T47D (cell line): ENCODE data around the gene VGLL4.

Experiments used
- DNase-seq, 2 experiments: peaks; one replicate each; pipeline versions ENCODE4 v3.0.0 to v3.0.0-alpha.2; 2011 to 2012; ENCODE audit warnings: low read depth in 1 of 2, low spot score in 1 of 2
- JUND ChIP-seq: IDR thresholded peaks from 2 replicates; pipeline ENCODE4 v1.6.1; 2012; ENCODE audit warnings: low read depth
- in situ Hi-C: cut with HindIII; loops from 2 replicates; pipeline ENCODE4 v1.10.0; 2016; ENCODE audit warnings: low sequenced_read_pairs, low pct_unique_long_range_greater_than_20kb

The VGLL4 gene

DNA sequence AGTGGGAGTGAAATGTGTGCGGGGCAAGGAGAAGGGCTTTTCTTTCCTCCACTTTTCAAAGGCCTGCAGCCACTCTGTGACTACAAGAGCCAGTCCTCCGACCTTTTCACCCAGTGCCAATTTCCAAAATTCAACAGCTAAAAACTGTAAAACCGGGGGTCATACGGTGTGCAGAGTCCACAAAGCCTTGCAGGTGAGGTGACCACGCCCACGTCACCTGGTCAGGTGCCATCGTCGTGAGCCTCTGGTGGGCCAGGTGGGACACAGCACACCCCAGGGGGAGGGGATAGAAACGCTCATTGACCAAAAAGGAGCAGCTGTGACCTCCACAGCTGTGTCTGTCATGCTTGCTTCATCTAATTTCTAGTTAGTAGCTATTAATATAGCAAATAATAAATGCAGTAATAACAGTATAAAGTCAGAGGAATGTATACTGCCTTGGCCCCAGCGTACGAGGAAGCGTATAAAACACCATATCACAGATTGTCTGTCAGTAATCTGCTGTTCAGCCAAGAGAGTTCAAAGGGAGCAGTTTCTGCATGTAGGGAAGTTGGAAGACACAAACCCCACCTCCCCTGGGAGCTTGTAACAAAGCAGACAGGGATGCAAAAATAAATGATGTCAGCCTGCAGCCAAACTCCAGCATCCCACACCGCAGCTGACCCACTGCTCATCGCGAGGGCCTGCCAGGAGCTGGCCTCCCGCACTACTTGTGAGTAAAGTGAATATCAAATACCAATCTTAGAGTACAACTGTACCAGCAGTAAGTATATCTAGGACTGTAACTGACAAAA, 86.7 kb downstream of the VGLL4 start:
- in situ Hi-C loops: no loop called here
- DNase-seq: no peak
- TF ChIP-seq JUND: no peak

DNA sequence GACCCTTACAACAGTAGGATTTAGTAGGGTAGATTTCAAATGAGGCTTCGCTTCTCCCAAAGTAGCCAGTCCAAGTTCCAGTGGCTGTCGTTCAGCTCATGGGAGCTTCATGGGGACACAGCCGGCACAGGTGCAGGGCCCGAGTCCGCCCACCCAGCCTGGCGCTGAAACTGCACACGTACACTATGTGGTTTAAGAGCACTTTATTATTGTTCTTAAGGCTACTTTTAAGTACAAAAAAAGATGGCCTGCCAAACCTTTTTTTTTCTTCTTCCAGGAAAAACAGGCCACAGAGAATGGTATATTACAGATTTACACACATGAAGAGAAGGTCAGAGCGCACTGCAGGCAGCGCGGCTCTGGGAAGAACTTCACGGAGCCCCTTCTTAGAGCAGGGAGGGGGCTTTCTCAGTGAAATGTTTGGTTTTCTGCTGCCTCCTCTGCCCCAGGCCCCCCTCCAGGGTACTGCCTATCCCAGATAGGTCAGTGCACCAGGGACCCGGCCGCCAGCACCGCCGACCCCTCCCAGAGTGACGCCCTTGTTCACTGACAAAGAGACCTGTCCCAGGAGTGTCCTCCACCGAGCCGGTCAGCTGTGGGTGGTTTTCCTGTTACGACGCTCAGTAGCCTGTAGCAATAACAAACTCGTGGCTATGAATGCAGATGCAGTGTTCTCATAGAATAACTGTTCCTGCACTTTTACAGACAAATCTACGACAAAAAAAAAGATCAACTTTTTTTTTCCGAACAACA, 87.7 kb downstream of the VGLL4 start:
- no peak for DNase-seq
- TF ChIP-seq JUND: no peak

GRCh38 chr3:11555211-11555782, 88.4 kb downstream of the VGLL4 start:
- DNase-seq: no peak
- in situ Hi-C loops: no loop called here
- no peak for TF ChIP-seq JUND

More for the DNA sequence above, 87.7 kb downstream of the VGLL4 start:
- in situ Hi-C loops: no loop called here

DNA sequence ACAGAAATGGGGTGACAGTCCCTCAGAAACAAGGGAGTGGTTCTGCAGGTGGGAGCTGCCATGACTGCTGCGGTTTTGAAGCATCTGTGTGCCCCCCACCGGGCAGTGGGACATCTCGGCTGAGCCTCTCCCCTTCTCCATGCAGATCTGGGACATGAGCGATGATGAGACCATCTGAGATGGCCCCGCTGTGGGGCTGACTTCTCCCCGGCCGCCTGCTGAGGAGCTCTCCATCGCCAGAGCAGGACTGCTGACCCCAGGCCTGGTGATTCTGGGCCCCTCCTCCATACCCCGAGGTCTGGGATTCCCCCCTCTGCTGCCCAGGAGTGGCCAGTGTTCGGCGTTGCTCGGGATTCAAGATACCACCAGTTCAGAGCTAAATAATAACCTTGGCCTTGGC, 89.0 kb downstream of the VGLL4 start:
- in situ Hi-C loops: no loop called here
- no peak for DNase-seq
- TF ChIP-seq JUND: no peak

- in situ Hi-C loops: no loop called here
- DNase-seq: no peak
- TF ChIP-seq JUND: no peak
These were observed 89.5 kb downstream of the VGLL4 start for GRCh38 chr3:11554236-11554610.

- DNase-seq: peak; percentile 52 to 79
- TF ChIP-seq JUND: no peak
- in situ Hi-C loops: no loop called here
These were observed 90.1 kb downstream of the VGLL4 start for GRCh38 chr3:11553436-11554235.

DNA sequence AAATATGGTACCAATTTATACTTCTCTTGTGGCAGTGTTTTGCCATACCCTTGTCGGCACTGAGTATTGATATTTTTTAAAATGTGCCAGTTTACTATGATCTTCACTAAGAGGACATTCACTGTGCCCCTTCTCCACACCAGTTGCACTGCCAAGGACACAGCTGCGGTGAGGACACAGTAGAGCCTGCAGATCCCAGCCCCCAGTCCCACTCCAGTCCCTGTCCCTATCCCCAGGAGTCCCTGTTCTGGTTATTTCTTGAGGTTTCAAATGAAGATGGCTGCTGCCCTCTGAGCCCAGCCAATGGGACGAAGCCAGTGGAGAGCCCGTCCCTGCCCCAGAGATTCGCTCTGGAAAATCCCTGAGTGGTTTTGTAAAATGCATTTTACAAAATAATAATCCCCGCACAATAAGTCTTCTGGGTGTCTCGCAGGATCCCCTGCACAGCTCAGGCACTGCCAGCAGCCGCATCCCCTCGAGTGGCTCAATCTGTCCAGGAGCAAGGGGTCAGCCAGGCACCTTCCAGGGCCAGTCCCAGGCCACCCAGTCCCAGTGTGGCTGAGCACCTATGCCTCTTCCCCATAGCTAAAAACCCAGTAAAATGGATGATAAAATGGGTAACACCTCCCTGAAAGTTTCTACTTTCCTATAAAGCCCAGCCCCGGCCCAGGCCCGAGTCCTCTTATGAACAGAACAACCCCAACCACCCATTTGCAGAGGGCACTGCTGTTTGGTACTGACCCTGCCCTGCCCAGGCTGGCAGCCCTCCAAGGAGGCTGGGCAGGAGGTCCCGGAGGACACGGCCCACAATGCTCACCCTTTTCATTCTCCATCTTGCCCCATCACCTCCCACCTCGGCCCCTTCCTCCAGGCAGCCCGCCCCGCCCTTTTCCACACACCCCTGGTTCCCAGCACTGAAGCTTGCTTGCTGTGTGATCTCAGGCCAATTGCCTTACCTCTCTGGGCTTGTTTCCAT, 91.1 kb downstream of the VGLL4 start:
- in situ Hi-C loops: no loop called here
- no peak for TF ChIP-seq JUND
- DNase-seq: no peak

GRCh38 chr3:11551036-11551435, 92.7 kb downstream of the VGLL4 start:
- no peak for DNase-seq
- in situ Hi-C loops: no loop called here
- TF ChIP-seq JUND: no peak

DNA sequence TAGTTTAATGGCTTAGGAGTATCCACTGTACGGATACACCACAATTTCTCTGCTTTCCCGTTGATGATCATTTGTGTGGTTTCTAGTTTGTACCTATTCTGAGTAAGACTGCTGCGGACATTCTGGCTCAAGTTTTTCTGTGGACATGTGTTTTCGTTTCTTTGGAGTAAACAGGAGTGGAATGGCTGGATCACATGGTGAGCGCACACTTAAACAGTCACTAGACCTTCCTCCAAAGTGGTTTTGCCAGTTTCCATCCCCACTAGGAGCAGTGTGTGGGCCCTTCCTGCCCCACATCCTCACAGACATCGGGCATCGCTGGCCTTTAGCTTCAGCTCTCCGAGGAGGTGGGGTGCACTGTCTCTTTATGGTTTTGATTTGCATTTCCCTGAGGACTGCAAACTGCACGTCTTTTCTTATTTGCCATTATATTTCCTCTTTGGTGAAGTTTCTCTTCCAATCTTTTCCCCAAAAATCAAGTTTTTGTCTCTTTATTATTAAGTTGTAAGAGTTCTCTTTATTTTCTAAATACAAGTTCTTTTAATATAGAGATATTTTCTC, 94.1 kb downstream of the VGLL4 start:
- in situ Hi-C loops: no loop called here
- TF ChIP-seq JUND: no peak
- no peak for DNase-seq

GRCh38 chr3:11548721-11549131, 95.0 kb downstream of the VGLL4 start:
- no peak for DNase-seq
- no peak for TF ChIP-seq JUND
- in situ Hi-C loops: no loop called here

GRCh38 chr3:11547498-11547897, 96.2 kb downstream of the VGLL4 start:
- no peak for DNase-seq
- in situ Hi-C loops: no loop called here
- no peak for TF ChIP-seq JUND
